Measurements from ENCODE around the gene AK4. TPM values are rescaled to one million over a fixed set of nuclear protein-coding genes. Genes with fewer than 3 reads are reported as not detected.

The AK4 gene
- polyA plus RNA-seq, 2 of the 4 experiments (the other 2 are of a cell fraction) = 10.6 to 25.9 TPM

DNA sequence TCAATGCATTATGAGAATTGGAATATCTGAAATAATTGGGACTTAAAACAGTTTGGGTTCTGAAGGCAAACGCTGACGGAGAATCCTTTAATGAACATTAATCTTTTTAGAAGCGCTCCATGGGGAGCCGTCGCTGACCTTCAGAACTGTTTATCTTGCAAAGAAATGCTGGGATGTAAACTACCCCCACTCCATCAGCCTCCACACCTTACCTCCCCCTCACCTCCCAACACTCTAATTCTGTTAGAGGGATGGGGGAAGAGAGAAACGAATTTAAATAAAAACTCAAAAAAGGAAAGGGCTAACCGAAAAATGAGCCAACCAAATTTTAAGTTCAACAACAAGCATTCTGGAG, 117.3 kb downstream of the AK4 start:
- H3K4me2 ChIP-seq = no peak overlapping the region; the same call in 2 of the 3 replicates
- H3K27ac ChIP-seq = no peak overlapping the region
- DNase-seq (ENCODE audit: low read depth in 1 of 2, low spot score in 1 of 2) (no peak), ATAC-seq (no peak), FAIRE-seq (no peak)
- H3K9me3 ChIP-seq = no peaks in the 10 kb centered on the region
- TF ChIP-seq EHMT2 (IDR thresholded peaks at IDR 0.05; ENCODE audit: low read depth) = no peak
- TF ChIP-seq NR3C1 (IDR thresholded peaks at IDR 0.05) = no peak
- TF ChIP-seq EP300 (IDR thresholded peaks at IDR 0.05) = no peak
- TF ChIP-seq JUN (IDR thresholded peaks at IDR 0.05) = no peak
- no peak for TF ChIP-seq MAX (IDR thresholded peaks at IDR 0.05)
- ChIA-PET POLR2A (no interaction called here), CTCF (no interaction called here)
- peaks cover 17% of the 10 kb centered on the region; the same call in 2 of the 3 replicates for H3K4me1 ChIP-seq
- no peak overlapping the region for H3K4me3 ChIP-seq
- 91% methylated on average over 7 of the region's 7 CpGs for WGBS (ENCODE audit: missing lambda C conversion rate)

GRCh38 chr1:65265651-65266351, 117.8 kb downstream of the AK4 start:
- ATAC-seq (no peak), DNase-seq (ENCODE audit: low read depth in 1 of 2, low spot score in 1 of 2) (no peak), FAIRE-seq (no peak)
- no peak overlapping the region for H3K4me3 ChIP-seq
- no peak overlapping the region for H3K4me2 ChIP-seq
- H3K4me1 ChIP-seq = peaks cover 14% of the 10 kb centered on the region; the same call in 2 of the 3 replicates
- WGBS (ENCODE audit: missing lambda C conversion rate) = 94% methylated on average over 52 of the region's 59 CpGs
- H3K27ac ChIP-seq = no peak overlapping the region
- no peak for TF ChIP-seq CBX2 (IDR thresholded peaks at IDR 0.05; ENCODE audit: borderline replicate concordance, low read depth)
- TF ChIP-seq, protein P1, sequence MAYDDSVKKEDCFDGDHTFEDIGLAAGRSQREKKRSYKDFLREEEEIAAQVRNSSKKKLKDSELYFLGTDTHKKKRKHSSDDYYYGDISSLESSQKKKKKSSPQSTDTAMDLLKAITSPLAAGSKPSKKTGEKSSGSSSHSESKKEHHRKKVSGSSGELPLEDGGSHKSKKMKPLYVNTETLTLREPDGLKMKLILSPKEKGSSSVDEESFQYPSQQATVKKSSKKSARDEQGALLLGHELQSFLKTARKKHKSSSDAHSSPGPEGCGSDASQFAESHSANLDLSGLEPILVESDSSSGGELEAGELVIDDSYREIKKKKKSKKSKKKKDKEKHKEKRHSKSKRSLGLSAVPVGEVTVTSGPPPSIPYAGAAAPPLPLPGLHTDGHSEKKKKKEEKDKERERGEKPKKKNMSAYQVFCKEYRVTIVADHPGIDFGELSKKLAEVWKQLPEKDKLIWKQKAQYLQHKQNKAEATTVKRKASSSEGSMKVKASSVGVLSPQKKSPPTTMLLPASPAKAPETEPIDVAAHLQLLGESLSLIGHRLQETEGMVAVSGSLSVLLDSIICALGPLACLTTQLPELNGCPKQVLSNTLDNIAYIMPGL (CRISPR knock-in tag; IDR thresholded peaks at IDR 0.05; ENCODE audit: borderline replicate concordance) = no peak
- no peak for TF ChIP-seq ESRRA (IDR thresholded peaks at IDR 0.05; ENCODE audit: borderline replicate concordance, low read length)
- no peak for TF ChIP-seq HDAC2 (IDR thresholded peaks at IDR 0.05)
- TF ChIP-seq MAX (IDR thresholded peaks at IDR 0.05) = no peak
- TF ChIP-seq HES2 (IDR thresholded peaks at IDR 0.05) = no peak
- no peak for TF ChIP-seq KDM1A (IDR thresholded peaks at IDR 0.05; ENCODE audit: low read depth)
- no peak for TF ChIP-seq NPAS2 (CRISPR knock-in tag; IDR thresholded peaks at IDR 0.05; ENCODE audit: borderline replicate concordance)
- TF ChIP-seq, protein P2, sequence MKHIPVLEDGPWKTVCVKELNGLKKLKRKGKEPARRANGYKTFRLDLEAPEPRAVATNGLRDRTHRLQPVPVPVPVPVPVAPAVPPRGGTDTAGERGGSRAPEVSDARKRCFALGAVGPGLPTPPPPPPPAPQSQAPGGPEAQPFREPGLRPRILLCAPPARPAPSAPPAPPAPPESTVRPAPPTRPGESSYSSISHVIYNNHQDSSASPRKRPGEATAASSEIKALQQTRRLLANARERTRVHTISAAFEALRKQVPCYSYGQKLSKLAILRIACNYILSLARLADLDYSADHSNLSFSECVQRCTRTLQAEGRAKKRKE (CRISPR knock-in tag; IDR thresholded peaks at IDR 0.05; ENCODE audit: low read depth) = no peak
- no peak for TF ChIP-seq CEBPB (IDR thresholded peaks at IDR 0.05)
- TF ChIP-seq CHD2 (IDR thresholded peaks at IDR 0.05; ENCODE audit: low read length, partially characterized antibody) = no peak
- no peaks in the 10 kb centered on the region for H3K9me3 ChIP-seq
- CTCF ChIA-PET = no interaction called here
- POLR2A ChIA-PET = no interaction called here

- ChIA-PET CTCF (interaction anchor here (1.2 kb wide), 1 partner anchor 12 kb away, joined by 3 read pairs; no protein-coding TSS in a partner anchor), POLR2A (no interaction called here)
- H3K4me1 ChIP-seq = 0 out of 3 replicates have a peak, but pooled peaks cover 8% of the 10 kb centered on the region
- H3K27ac ChIP-seq = no peak overlapping the region
- H3K9me3 ChIP-seq = no peaks in the 10 kb centered on the region
- no peak for FAIRE-seq
- no peak overlapping the region for H3K4me3 ChIP-seq
- no peak for ATAC-seq
- H3K4me2 ChIP-seq = no peak overlapping the region
- TF ChIP-seq CTCF (IDR thresholded peaks at IDR 0.05) = no peak
- no peak for TF ChIP-seq MAZ (IDR thresholded peaks at IDR 0.05; ENCODE audit: borderline replicate concordance, low read depth, low read length)
- no peak for TF ChIP-seq HOXB5 (CRISPR knock-in tag; IDR thresholded peaks at IDR 0.05)
- TF ChIP-seq REST (IDR thresholded peaks at IDR 0.05) = no peak
- TF ChIP-seq FOSB (CRISPR knock-in tag; IDR thresholded peaks at IDR 0.05) = no peak
- TF ChIP-seq CBX8 (IDR thresholded peaks at IDR 0.05) = no peak
- 95% methylated on average over 1 of the region's 1 CpG for WGBS (ENCODE audit: missing lambda C conversion rate)
- no peak for DNase-seq (ENCODE audit: low read depth in 1 of 2, low spot score in 1 of 2)
These were observed 118.5 kb downstream of the AK4 start for GRCh38 chr1:65266476-65266875.
